Measurements from ENCODE around the gene KRTAP10-2.
"Not testable (repeated sequence)": the region's sequence is repeated elsewhere in the genome, so short reads cannot be mapped to it uniquely, and the experiment has no call there.

KRTAP10-2 gene

DNA sequence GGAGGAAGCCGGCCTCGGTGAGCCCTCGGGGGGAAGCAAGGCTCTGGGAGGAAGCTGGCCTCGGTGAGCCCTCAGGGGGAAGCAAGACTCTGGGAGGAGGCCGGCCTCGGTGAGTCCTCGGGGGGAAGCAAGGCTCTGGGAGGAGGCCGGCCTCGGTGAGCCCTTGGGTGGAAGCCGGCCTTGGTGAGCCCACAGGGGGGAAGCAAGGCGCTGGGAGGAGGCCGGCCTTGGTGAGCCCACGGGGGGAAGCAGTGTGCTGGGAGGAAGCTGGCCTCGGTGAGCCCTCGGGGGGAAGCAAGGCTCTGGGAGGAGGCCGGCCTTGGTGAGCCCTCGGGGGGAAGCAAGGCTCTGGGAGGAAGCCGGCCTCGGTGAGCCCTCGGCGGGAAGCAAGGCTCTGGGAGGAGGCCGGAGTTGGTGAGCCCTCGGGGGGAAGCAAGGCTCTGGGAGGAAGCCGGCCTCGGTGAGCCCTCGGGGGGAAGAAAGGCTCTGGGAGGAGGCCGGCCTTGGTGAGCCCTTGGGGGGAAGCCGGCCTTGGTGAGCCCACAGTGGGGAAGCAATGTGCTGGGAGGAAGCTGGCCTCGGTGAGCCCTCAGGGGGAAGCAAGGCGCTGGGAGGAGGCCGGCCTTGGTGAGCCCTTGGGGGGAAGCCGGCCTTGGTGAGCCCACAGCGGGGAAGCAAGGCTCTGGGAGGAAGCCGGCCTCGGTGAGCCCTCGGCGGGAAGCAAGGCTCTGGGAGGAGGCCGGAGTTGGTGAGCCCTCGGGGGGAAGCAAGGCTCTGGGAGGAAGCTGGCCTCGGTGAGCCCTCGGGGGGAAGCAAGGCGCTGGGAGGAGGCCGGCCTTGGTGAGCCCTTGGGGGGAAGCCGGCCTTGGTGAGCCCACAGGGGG is 48.1 kb downstream of the KRTAP10-2 start:
- not testable (repeated sequence) for DNase-seq (ENCODE audit: low read depth in 2 of 3, low spot score in 1 of 3)

DNA sequence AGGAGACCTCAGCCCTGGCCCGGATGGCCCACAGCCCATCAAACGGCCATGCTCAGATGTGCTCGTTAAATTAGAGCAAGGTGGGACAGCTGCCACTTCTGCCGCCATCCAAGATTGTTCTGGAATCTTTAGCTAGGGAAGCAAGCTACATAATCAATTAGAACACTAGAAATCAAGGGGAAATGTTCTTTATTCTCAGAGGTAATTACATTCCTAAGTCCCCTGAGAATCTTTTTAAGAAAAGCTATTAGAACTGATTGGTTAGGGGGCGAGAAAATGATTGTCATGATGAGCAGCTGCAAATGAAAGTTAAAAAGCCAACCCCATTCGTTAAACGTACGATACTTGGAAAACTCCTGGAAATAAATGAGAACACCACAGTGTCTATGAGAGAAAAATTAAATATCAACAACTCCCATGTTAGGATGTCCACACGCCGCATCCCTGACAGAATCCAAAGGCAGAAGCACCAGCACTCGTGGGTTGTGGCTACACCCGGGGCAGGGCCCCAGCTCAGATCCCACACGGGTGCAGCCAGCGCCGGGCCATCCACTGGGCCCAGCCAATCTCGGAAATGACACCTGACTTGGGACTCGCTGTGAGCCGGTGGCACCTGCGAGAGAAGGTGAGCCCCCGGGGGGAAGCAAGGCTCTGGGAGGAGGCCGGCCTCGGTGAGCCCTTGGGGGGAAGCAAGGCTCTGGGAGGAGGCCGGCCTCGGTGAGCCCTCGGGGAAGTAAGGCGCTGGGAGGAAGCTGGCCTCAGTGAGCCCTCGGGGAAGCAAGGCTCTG is 48.9 kb downstream of the KRTAP10-2 start:
- DNase-seq (ENCODE audit: low read depth in 2 of 3, low spot score in 1 of 3): no peak

Measured in stimulated activated CD4-positive, alpha-beta T cell treated with anti-CD3 and anti-CD28 coated beads, Interleukin-12 subunit alpha, Interleukin-12 subunit beta, amount 100 ng/mL, for 48 hours (primary cell).